GM19023 (cell line): Measurements from ENCODE around the gene MYCN.
"Not testable (repeated sequence)": the region's sequence is repeated elsewhere in the genome, so short reads cannot be mapped to it uniquely, and the experiment has no call there.

Source experiments
- ATAC-seq: cut with Tn5 transposase; IDR thresholded peaks from one replicate; pipeline ENCODE4 v1.9.1; 2021; ENCODE audit warnings: mild to moderate bottlenecking, moderate library complexity; ENCODE audit not compliant: unreplicated experiment

The MYCN gene

GRCh38 chr2:15956751-15957736 is 16.7 kb downstream of the MYCN start:
- ATAC-seq: no peak

GRCh38 chr2:15957881-15958713 is 17.7 kb downstream of the MYCN start:
- no peak for ATAC-seq

- no peak for ATAC-seq
Observed at GRCh38 chr2:15959331-15960153, 19.2 kb downstream of the MYCN start.

- ATAC-seq: not testable (repeated sequence)
Observed at GRCh38 chr2:15960154-15960520, 19.8 kb downstream of the MYCN start.

- not testable (repeated sequence) for ATAC-seq
Observed at GRCh38 chr2:15963109-15963976, 23.0 kb downstream of the MYCN start.

- ATAC-seq: no peak
Observed at GRCh38 chr2:15963977-15964670, 23.8 kb downstream of the MYCN start.

- ATAC-seq: no peak
Observed at GRCh38 chr2:15964936-15965563, 24.7 kb downstream of the MYCN start.

- no peak for ATAC-seq
Observed at GRCh38 chr2:15965564-15966019, 25.2 kb downstream of the MYCN start.

- no peak for ATAC-seq
Observed at GRCh38 chr2:15967415-15968279, 27.3 kb downstream of the MYCN start.

- no peak for ATAC-seq
Observed at GRCh38 chr2:15968280-15969178, 28.2 kb downstream of the MYCN start.

- ATAC-seq: no peak
Observed at GRCh38 chr2:15969214-15969613, 28.9 kb downstream of the MYCN start.

GRCh38 chr2:15970701-15971100 is 30.4 kb downstream of the MYCN start:
- no peak for ATAC-seq

GRCh38 chr2:15971351-15971750 is 31.0 kb downstream of the MYCN start:
- ATAC-seq: no peak

GRCh38 chr2:15971831-15972522 is 31.6 kb downstream of the MYCN start:
- no peak for ATAC-seq

- no peak for ATAC-seq
Observed at GRCh38 chr2:15973481-15974401, 33.4 kb downstream of the MYCN start.
